ENCODE measurements around the gene DDX56. TPM values are rescaled to one million over a fixed set of nuclear protein-coding genes. Genes with fewer than 3 reads are reported as not detected.
"Not testable (repeated sequence)": the region's sequence is repeated elsewhere in the genome, so short reads cannot be mapped to it uniquely, and the experiment has no call there.

Gene DDX56
- total RNA-seq, 1 experiment from 2014 or later = 147 TPM

GRCh38 chr7:44563171-44563679 lies 10.5 kb downstream of the DDX56 start:
- no peak overlapping the region for H3K4me3 ChIP-seq (ENCODE audit: low read depth in 2 of 2, low read length in 2 of 2)
- peaks cover 6% of the 10 kb centered on the region; the same call in 1 of the 2 replicates for H3K4me1 ChIP-seq (ENCODE audit: control insufficient read depth, insufficient read depth, low read length)
- no peak overlapping the region for H3K27ac ChIP-seq (ENCODE audit: low read length)
- H3K36me3 ChIP-seq (ENCODE audit: control insufficient read depth, insufficient read depth, low read length) = peaks cover 6% of the 10 kb centered on the region; the same call in 1 of the 2 replicates
- intact Hi-C loops (cut with micrococcal nuclease; ENCODE audit: unreplicated experiment) (loop anchor here (5.0 to 10.0 kb wide), 2 partner anchors 71 to 318 kb away; partner anchors contain the start of gene NUDCD3), in situ Hi-C loops (cut with HindIII; ENCODE audit: low pct_unique_long_range_greater_than_20kb, low sequenced_read_pairs) (no loop called here)
- POLR2A ChIA-PET = no interaction called here
- ATAC-seq (peak; percentile 27), DNase-seq (ENCODE audit: low read depth, low spot score) (no peak)
- TF ChIP-seq REST (IDR thresholded peaks at IDR 0.05; ENCODE audit: insufficient read depth in 1 of 2, low read depth in 2 of 2, low read length in 1 of 2) (no peak), POLR2AphosphoS5 (IDR thresholded peaks at IDR 0.05; ENCODE audit: low read depth, low read length) (peak; percentile 31; the same call in 1 of the 2 replicates), SIN3A (IDR thresholded peaks at IDR 0.05; ENCODE audit: borderline replicate concordance, insufficient read depth, low read depth, low read length) (no peak)
- no peaks in the 10 kb centered on the region for H3K9me3 ChIP-seq (ENCODE audit: control insufficient read depth, insufficient read depth, low read depth, low read length)
- no peaks in the 10 kb centered on the region for H3K27me3 ChIP-seq (ENCODE audit: control insufficient read depth, insufficient read depth, low read length)
- CTCF ChIA-PET = no interaction called here
- no TSS peak for BruUV-seq (replicated peaks)

- DNase-seq (ENCODE audit: low read depth, low spot score); H3K4me1 ChIP-seq (ENCODE audit: control insufficient read depth, insufficient read depth, low read length); CTCF ChIA-PET; BruUV-seq (replicated peaks); ATAC-seq; H3K4me3 ChIP-seq (ENCODE audit: low read depth in 2 of 2, low read length in 2 of 2); H3K9me3 ChIP-seq (ENCODE audit: control insufficient read depth, insufficient read depth, low read depth, low read length); in situ Hi-C loops (cut with HindIII; ENCODE audit: low pct_unique_long_range_greater_than_20kb, low sequenced_read_pairs); H3K27ac ChIP-seq (ENCODE audit: low read length); H3K36me3 ChIP-seq (ENCODE audit: control insufficient read depth, insufficient read depth, low read length); POLR2A ChIA-PET; H3K27me3 ChIP-seq (ENCODE audit: control insufficient read depth, insufficient read depth, low read length): not testable (repeated sequence)
- intact Hi-C loops (cut with micrococcal nuclease; ENCODE audit: unreplicated experiment) = loop anchor here (5.0 to 10.0 kb wide), 2 partner anchors 70 to 318 kb away; partner anchors contain the start of gene NUDCD3
These were observed 11.1 kb downstream of the DDX56 start for GRCh38 chr7:44562622-44562962.

DNA sequence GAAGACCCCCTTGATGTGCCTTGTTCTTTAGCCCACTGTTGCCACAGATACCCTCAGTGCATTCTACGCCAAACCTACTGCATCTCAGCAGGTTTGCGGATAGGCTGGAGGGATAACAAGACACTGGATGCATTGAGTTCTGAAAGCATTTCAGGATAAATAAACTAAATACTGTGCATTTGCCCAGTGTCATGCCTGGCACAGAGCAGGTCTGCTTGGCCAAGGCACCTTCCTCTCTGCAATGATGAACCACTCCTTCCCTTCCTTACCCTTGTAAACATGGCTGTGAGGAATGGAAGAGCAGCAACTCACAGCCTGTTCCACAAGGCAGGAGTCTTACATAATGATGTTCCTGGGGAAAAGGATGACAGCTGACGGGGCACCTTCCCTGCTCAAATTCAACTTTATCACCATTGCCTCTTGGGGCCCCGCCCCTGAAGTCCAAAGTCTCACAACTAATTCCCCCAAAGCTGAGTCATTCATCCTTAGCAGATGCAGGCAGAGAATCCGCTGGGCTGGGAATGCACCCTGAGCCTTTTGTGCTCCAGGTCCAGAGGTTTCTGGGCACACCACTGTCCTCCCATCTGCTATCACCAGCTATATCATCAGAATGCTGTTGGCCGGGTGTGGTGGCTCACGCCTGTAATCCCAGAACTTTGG lies 11.6 kb downstream of the DDX56 start:
- H3K9me3 ChIP-seq (ENCODE audit: control insufficient read depth, insufficient read depth, low read depth, low read length) = no peaks in the 10 kb centered on the region
- no peak for DNase-seq (ENCODE audit: low read depth, low spot score)
- intact Hi-C loops (cut with micrococcal nuclease; ENCODE audit: unreplicated experiment) (loop anchor here (5.0 to 10.0 kb wide), 2 partner anchors 70 to 317 kb away; partner anchors contain the start of gene NUDCD3), in situ Hi-C loops (cut with HindIII; ENCODE audit: low pct_unique_long_range_greater_than_20kb, low sequenced_read_pairs) (no loop called here)
- TF ChIP-seq TCF7L2 (IDR thresholded peaks at IDR 0.05; ENCODE audit: low read depth, low read length) (no peak), REST (IDR thresholded peaks at IDR 0.05; ENCODE audit: insufficient read depth in 1 of 2, low read depth in 2 of 2, low read length in 1 of 2) (no peak), SIN3A (IDR thresholded peaks at IDR 0.05; ENCODE audit: borderline replicate concordance, insufficient read depth, low read depth, low read length) (no peak), POLR2AphosphoS5 (IDR thresholded peaks at IDR 0.05; ENCODE audit: low read depth, low read length) (no peak)
- TF ChIP-seq, protein P1, sequence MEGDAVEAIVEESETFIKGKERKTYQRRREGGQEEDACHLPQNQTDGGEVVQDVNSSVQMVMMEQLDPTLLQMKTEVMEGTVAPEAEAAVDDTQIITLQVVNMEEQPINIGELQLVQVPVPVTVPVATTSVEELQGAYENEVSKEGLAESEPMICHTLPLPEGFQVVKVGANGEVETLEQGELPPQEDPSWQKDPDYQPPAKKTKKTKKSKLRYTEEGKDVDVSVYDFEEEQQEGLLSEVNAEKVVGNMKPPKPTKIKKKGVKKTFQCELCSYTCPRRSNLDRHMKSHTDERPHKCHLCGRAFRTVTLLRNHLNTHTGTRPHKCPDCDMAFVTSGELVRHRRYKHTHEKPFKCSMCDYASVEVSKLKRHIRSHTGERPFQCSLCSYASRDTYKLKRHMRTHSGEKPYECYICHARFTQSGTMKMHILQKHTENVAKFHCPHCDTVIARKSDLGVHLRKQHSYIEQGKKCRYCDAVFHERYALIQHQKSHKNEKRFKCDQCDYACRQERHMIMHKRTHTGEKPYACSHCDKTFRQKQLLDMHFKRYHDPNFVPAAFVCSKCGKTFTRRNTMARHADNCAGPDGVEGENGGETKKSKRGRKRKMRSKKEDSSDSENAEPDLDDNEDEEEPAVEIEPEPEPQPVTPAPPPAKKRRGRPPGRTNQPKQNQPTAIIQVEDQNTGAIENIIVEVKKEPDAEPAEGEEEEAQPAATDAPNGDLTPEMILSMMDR (IDR thresholded peaks at IDR 0.05) = no peak
- H3K4me1 ChIP-seq (ENCODE audit: control insufficient read depth, insufficient read depth, low read length) = peaks cover 6% of the 10 kb centered on the region; the same call in 1 of the 2 replicates
- ChIA-PET CTCF (no interaction called here), POLR2A (no interaction called here)
- H3K36me3 ChIP-seq (ENCODE audit: control insufficient read depth, insufficient read depth, low read length) = no peaks in the 10 kb centered on the region
- no peak for ATAC-seq
- H3K27ac ChIP-seq (ENCODE audit: low read length) = no peak overlapping the region
- BruUV-seq (replicated peaks) = no TSS peak
- H3K4me3 ChIP-seq (ENCODE audit: low read depth in 2 of 2, low read length in 2 of 2) = no peak overlapping the region
- H3K27me3 ChIP-seq (ENCODE audit: control insufficient read depth, insufficient read depth, low read length) = no peaks in the 10 kb centered on the region
